Activated T-cell treated with anti-CD3 and anti-CD28 coated beads, Interleukin-2, amount 50 U/mL, for 4 hours (primary cell): ENCODE measurements around the gene ABCA9. TPM values are rescaled to one million over a fixed set of nuclear protein-coding genes. Genes with fewer than 3 reads are reported as not detected.
"Not testable (repeated sequence)": the region's sequence is repeated elsewhere in the genome, so short reads cannot be mapped to it uniquely, and the experiment has no call there.

Source experiments
- ATAC-seq, 2 donors: fragments of 200-7000 bp; cut with Tn5 transposase; one replicate each; pipeline ENCODE4 v1.10.0; 2021
- DNase-seq: peaks from one replicate; pipeline ENCODE4 v3.0.0-alpha.2; 2020
- H3K27me3 Mint-ChIP-seq: one replicate; pipeline ENCODE4 v1.8.0; 2021; ENCODE audit warnings: low read depth, mixed read lengths
- H3K36me3 Mint-ChIP-seq: one replicate; pipeline ENCODE4 v1.8.0; 2022; ENCODE audit warnings: mixed read lengths; ENCODE audit not compliant: insufficient read depth
- H3K4me1 Mint-ChIP-seq: one replicate; pipeline ENCODE4 v1.8.0; 2021; ENCODE audit warnings: low read depth, mixed read lengths
- H3K4me3 Mint-ChIP-seq: one replicate; pipeline ENCODE4 v1.8.0; 2021; ENCODE audit warnings: mild to moderate bottlenecking, moderate library complexity, mixed read lengths
- H3K9me3 Mint-ChIP-seq: one replicate; pipeline ENCODE4 v1.8.0; 2021; ENCODE audit warnings: mixed read lengths
- total RNA-seq, 3 donors: library from RNA; stranded (reverse); gene quantifications; one replicate each; pipeline ENCODE4 v1.2.1, GENCODE V29; 2021

The ABCA9 gene
- total RNA-seq, 3 donors from 2014 or later = not detected

DNA sequence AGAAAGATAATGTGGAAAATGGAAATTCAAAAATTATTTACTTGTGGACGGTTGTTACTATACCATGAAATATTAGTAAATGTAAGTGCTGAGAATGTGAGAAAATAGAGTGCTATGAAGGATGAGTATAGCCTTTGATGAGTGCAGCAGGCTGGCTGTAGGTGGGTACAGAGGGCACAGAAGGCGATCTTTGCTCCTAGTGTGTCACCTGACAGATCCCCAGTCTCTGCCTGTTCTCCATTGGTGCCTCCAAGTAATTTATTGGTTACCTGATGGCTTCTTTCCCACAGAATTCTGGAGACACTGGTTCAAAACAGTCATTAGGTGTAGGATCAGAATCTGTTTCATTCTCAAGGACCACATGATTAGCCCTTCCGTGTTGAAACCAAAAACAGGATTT lies 28.9 kb downstream of the ABCA9 start:
- peaks cover 3% of the 10 kb centered on the region for H3K27me3 Mint-ChIP-seq
- no peaks in the 10 kb centered on the region for H3K36me3 Mint-ChIP-seq
- no peak for ATAC-seq

DNA sequence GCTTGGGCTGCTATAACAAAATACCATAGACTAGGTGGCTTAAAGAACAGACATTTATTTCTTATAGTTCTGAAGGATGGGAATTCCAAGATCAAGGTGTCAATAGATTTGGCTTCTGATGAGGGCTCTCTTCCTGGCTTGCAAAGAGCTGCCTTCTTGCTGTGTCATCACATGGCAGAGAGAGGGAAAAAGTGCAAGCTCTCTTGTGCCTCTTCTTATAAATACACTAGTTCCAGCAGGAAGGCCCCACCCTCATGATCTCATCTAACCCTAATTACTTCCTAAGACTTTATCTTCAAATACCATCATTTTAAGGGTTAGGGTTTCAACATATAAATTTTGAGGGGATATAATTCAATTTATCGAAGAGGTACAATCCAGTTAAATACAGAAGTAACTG lies 30.6 kb downstream of the ABCA9 start:
- ATAC-seq (no peak), DNase-seq (no peak)
- no peaks in the 10 kb centered on the region for H3K36me3 Mint-ChIP-seq
- H3K4me1 Mint-ChIP-seq = no peaks in the 10 kb centered on the region
- no peak overlapping the region for H3K4me3 Mint-ChIP-seq
- H3K27me3 Mint-ChIP-seq = peaks cover 3% of the 10 kb centered on the region
- H3K9me3 Mint-ChIP-seq = no peaks in the 10 kb centered on the region

More for the DNA sequence above, 28.9 kb downstream of the ABCA9 start:
- Mint-ChIP-seq H3K9me3 (no peaks in the 10 kb centered on the region), H3K4me1 (no peaks in the 10 kb centered on the region), H3K4me3 (no peak overlapping the region)
- no peak for DNase-seq

GRCh38 chr17:69018687-69019086 lies 42.0 kb downstream of the ABCA9 start:
- Mint-ChIP-seq H3K9me3 (no peaks in the 10 kb centered on the region), H3K36me3 (no peaks in the 10 kb centered on the region), H3K27me3 (no peaks in the 10 kb centered on the region), H3K4me1 (no peaks in the 10 kb centered on the region), H3K4me3 (no peak overlapping the region)
- ATAC-seq (no peak), DNase-seq (no peak)

- Mint-ChIP-seq H3K4me1 (no peaks in the 10 kb centered on the region), H3K27me3 (no peaks in the 10 kb centered on the region)
- ATAC-seq = no peak
Measured at GRCh38 chr17:69018022-69018615, 42.6 kb downstream of the ABCA9 start.

GRCh38 chr17:69015631-69016030 lies 45.1 kb downstream of the ABCA9 start:
- ATAC-seq (no peak), DNase-seq (no peak)
- H3K36me3 Mint-ChIP-seq = no peaks in the 10 kb centered on the region
- H3K4me3 Mint-ChIP-seq = no peak overlapping the region
- H3K4me1 Mint-ChIP-seq = no peaks in the 10 kb centered on the region
- H3K27me3 Mint-ChIP-seq = no peaks in the 10 kb centered on the region
- H3K9me3 Mint-ChIP-seq = no peaks in the 10 kb centered on the region

More at GRCh38 chr17:69018022-69018615, 42.6 kb downstream of the ABCA9 start:
- no peaks in the 10 kb centered on the region for H3K9me3 Mint-ChIP-seq
- H3K36me3 Mint-ChIP-seq = no peaks in the 10 kb centered on the region
- no peak for DNase-seq
- H3K4me3 Mint-ChIP-seq = no peak overlapping the region

GRCh38 chr17:69012895-69013805 lies 47.6 kb downstream of the ABCA9 start:
- no peaks in the 10 kb centered on the region for H3K36me3 Mint-ChIP-seq
- ATAC-seq = no peak
- peaks cover 3% of the 10 kb centered on the region for H3K27me3 Mint-ChIP-seq
- DNase-seq = no peak
- no peak overlapping the region for H3K4me3 Mint-ChIP-seq
- H3K4me1 Mint-ChIP-seq = no peaks in the 10 kb centered on the region
- no peaks in the 10 kb centered on the region for H3K9me3 Mint-ChIP-seq

- Mint-ChIP-seq H3K27me3 (peaks cover 16% of the 10 kb centered on the region), H3K4me1 (no peaks in the 10 kb centered on the region), H3K9me3 (no peaks in the 10 kb centered on the region), H3K36me3 (no peaks in the 10 kb centered on the region), H3K4me3 (no peak overlapping the region)
- DNase-seq (no peak), ATAC-seq (no peak)
Measured at GRCh38 chr17:69009930-69010329, 50.8 kb downstream of the ABCA9 start.

DNA sequence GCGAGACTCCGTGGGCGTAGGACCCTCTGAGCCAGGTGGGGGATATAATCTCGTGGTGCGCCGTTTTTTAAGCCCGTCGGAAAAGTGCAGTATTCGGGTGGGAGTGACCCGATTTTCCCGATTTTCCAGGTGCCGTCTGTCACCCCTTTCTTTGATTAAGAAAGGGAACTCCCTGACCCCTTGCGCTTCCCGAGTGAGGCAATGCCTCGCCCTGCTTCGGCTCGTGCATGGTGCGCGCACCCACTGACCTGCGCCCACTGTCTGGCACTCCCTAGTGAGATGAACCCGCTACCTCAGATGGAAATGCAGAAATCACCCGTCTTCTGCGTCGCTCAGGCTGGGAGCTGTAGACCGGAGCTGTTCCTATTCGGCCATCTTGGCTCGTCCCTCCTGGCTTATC lies 56.0 kb downstream of the ABCA9 start:
- H3K27me3 Mint-ChIP-seq = peaks cover 16% of the 10 kb centered on the region
- H3K4me1 Mint-ChIP-seq, DNase-seq, H3K9me3 Mint-ChIP-seq, H3K4me3 Mint-ChIP-seq, ATAC-seq, H3K36me3 Mint-ChIP-seq: not testable (repeated sequence)

GRCh38 chr17:68999743-69000142 lies 61.0 kb downstream of the ABCA9 start:
- H3K4me1 Mint-ChIP-seq, H3K9me3 Mint-ChIP-seq, ATAC-seq, DNase-seq, H3K27me3 Mint-ChIP-seq, H3K4me3 Mint-ChIP-seq, H3K36me3 Mint-ChIP-seq: not testable (repeated sequence)

DNA sequence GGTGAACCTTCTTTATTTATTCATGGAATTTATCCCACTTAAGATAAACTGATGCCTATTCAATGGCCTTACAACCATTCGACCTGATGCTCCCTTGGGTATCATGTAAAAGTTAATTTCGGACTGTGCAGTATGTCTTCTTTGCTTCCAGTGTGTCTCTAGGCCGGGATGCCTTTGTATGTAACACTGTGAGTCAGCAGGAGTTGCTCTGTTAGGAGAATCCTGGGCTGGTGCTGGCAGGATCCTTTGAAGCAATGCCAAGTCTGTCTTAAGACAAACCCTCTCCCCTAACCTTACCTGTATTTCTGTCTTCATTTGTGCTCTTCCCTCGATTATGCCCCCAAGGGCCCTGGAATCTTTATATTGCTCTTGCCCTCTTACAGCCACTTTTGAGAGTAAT lies 67.6 kb downstream of the ABCA9 start:
- H3K4me1 Mint-ChIP-seq = no peaks in the 10 kb centered on the region
- no peaks in the 10 kb centered on the region for H3K27me3 Mint-ChIP-seq
- ATAC-seq (no peak), DNase-seq (no peak)
- no peaks in the 10 kb centered on the region for H3K36me3 Mint-ChIP-seq
- no peak overlapping the region for H3K4me3 Mint-ChIP-seq
- H3K9me3 Mint-ChIP-seq = no peaks in the 10 kb centered on the region

GRCh38 chr17:68987966-68988365 lies 72.8 kb downstream of the ABCA9 start:
- no peak for ATAC-seq
- H3K9me3 Mint-ChIP-seq = no peaks in the 10 kb centered on the region
- no peaks in the 10 kb centered on the region for H3K36me3 Mint-ChIP-seq
- H3K4me3 Mint-ChIP-seq = no peak overlapping the region
- no peaks in the 10 kb centered on the region for H3K27me3 Mint-ChIP-seq
- no peak for DNase-seq
- no peaks in the 10 kb centered on the region for H3K4me1 Mint-ChIP-seq

DNA sequence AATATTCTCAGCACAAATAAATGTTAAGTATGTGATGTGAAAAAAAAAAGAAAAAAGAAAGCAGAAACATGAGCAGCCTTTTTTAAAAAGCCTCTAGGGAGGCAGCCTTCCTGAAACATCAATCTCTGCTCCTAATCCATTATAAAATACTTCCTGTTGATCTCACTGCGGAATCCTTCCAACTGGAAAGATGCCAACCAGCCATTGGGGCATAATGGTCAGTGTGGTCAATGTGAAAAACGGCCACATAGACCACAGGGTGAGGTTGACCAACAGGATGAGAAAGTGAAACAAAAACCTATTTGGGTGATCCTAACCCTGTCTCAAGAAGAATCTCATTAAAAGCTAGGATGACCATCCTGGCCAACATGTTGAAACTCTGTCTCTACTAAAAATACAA lies 79.4 kb downstream of the ABCA9 start:
- no peak for DNase-seq
- Mint-ChIP-seq H3K4me1 (no peaks in the 10 kb centered on the region), H3K27me3 (peaks cover 2% of the 10 kb centered on the region), H3K4me3 (no peak overlapping the region), H3K36me3 (no peaks in the 10 kb centered on the region), H3K9me3 (no peaks in the 10 kb centered on the region)
- ATAC-seq = no peak

DNA sequence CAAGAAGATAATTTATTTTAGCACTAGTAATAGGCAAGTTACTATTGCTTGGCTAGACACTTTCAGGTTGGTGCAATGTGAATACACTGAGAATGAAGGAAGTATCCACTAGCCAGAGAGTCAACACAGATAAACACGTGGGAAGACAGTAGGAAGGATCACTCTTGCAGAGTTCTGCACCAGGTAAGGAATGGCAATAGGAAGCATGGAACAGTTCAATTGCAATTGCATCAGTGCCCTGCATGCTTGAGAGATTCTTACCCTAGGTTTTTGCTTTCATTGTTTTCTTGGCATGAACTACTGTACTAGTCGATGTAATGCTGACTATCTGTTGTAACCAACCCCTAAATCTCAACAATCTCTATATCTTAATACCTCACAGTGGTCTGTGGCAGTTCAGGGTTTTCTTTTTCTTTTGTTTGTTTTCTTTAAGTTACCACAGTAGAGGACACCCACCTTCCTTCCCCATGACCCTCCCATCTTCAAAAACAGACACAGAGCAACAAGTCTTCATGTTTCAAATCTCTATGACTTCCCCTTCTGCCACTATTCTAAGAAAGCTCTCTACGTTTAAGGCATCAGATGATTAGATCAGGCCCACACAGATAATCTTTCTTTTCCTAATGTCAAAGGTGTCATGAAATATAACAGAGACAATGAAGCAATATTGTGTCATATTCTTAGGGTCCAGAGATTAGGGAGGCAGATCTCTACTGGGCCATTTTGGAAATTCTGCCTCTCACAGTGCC lies 87.5 kb downstream of the ABCA9 start:
- no peaks in the 10 kb centered on the region for H3K36me3 Mint-ChIP-seq
- H3K4me3 Mint-ChIP-seq = no peak overlapping the region
- H3K4me1 Mint-ChIP-seq = no peaks in the 10 kb centered on the region
- no peaks in the 10 kb centered on the region for H3K9me3 Mint-ChIP-seq
- ATAC-seq = no peak
- H3K27me3 Mint-ChIP-seq = peaks cover 4% of the 10 kb centered on the region
- DNase-seq = no peak

GRCh38 chr17:68972119-68972704 lies 88.5 kb downstream of the ABCA9 start:
- Mint-ChIP-seq H3K36me3 (no peaks in the 10 kb centered on the region), H3K9me3 (no peaks in the 10 kb centered on the region), H3K4me1 (no peaks in the 10 kb centered on the region), H3K27me3 (peaks cover 4% of the 10 kb centered on the region), H3K4me3 (no peak overlapping the region)
- DNase-seq = no peak
- no peak for ATAC-seq
